ENCODE measurements around the gene CDC42EP4.

DNA sequence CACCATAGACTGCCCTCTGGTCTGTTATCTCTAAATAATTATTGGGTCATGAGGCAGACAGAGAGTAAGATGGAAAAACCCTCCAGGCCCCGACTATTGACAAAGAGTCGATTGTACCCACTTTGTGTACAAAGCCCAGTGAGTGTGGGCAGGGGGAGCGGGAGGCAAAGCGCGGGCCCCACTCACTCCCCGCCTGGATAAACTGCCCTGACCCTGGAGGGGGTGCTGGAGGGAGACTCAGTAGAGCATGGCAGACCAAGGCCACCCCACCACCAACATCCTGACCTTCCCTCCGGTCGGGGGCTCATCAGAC is 38.9 kb downstream of the CDC42EP4 start:
- TF ChIP-seq EZH2phosphoT487 (IDR thresholded peaks at IDR 0.05; ENCODE audit: low read depth, severe bottlenecking, unreplicated experiment) (no peak), EZH2 (IDR thresholded peaks at IDR 0.05; ENCODE audit: borderline replicate concordance) (no peak)
- TF ChIP-seq, protein P1, sequence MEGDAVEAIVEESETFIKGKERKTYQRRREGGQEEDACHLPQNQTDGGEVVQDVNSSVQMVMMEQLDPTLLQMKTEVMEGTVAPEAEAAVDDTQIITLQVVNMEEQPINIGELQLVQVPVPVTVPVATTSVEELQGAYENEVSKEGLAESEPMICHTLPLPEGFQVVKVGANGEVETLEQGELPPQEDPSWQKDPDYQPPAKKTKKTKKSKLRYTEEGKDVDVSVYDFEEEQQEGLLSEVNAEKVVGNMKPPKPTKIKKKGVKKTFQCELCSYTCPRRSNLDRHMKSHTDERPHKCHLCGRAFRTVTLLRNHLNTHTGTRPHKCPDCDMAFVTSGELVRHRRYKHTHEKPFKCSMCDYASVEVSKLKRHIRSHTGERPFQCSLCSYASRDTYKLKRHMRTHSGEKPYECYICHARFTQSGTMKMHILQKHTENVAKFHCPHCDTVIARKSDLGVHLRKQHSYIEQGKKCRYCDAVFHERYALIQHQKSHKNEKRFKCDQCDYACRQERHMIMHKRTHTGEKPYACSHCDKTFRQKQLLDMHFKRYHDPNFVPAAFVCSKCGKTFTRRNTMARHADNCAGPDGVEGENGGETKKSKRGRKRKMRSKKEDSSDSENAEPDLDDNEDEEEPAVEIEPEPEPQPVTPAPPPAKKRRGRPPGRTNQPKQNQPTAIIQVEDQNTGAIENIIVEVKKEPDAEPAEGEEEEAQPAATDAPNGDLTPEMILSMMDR (IDR thresholded peaks at IDR 0.05; ENCODE audit: poor library complexity) = no peak
